PC-9 (cell line): Measurements from ENCODE around the gene UBE2Q2.

ENCODE experiments used
- EZH2 ChIP-seq: fragments of 200-600 bp; sonication (generic); IDR thresholded peaks from 2 replicates; pipeline ENCODE4 v1.8.0; 2017; ENCODE audit warnings: antibody characterized with exemption, low read depth
- TF ChIP-seq, protein P1 (sequence below): fragments of 200-600 bp; sonication (generic); conservative IDR thresholded peaks from 2 replicates; pipeline ENCODE4 v1.6.1; 2017; ENCODE audit warnings: mixed run types, antibody characterized with exemption, mild to moderate bottlenecking, moderate library complexity

DNA sequence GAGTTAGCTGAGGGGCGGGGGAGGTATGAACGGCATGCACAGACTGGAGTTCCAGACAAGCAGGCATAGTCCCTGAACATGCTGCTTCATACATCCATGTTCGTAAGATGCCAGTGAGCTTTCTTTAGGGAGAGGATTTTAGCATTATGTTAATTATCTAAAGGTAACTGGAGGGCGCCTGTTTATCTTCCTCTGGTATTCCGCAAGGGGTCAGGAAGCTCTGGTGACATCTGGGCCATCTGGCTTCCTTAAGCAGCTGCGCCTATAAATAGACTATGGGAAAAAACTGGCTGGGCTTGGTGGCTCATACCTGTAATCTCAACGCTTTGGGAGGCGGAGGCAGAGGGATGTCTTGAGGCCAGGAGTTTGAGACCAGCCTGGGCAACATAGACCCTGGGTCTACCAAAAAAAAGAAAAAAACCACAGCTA is 58.9 kb downstream of the UBE2Q2 start:
- TF ChIP-seq, protein P1, sequence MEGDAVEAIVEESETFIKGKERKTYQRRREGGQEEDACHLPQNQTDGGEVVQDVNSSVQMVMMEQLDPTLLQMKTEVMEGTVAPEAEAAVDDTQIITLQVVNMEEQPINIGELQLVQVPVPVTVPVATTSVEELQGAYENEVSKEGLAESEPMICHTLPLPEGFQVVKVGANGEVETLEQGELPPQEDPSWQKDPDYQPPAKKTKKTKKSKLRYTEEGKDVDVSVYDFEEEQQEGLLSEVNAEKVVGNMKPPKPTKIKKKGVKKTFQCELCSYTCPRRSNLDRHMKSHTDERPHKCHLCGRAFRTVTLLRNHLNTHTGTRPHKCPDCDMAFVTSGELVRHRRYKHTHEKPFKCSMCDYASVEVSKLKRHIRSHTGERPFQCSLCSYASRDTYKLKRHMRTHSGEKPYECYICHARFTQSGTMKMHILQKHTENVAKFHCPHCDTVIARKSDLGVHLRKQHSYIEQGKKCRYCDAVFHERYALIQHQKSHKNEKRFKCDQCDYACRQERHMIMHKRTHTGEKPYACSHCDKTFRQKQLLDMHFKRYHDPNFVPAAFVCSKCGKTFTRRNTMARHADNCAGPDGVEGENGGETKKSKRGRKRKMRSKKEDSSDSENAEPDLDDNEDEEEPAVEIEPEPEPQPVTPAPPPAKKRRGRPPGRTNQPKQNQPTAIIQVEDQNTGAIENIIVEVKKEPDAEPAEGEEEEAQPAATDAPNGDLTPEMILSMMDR, result no peak
- no peak for TF ChIP-seq EZH2
